SH-SY5Y (cell line): Measurements from ENCODE around the gene SLC2A1.

Source experiments
- GATA2 ChIP-seq: IDR thresholded peaks from 2 replicates; pipeline ENCODE4 v1.6.1; 2011; ENCODE audit warnings: mild to moderate bottlenecking, low read depth, low read length
- GATA3 ChIP-seq: IDR thresholded peaks from 2 replicates; pipeline ENCODE4 v1.6.1; 2011; ENCODE audit warnings: low read depth, mild to moderate bottlenecking, low read length, moderate library complexity

DNA sequence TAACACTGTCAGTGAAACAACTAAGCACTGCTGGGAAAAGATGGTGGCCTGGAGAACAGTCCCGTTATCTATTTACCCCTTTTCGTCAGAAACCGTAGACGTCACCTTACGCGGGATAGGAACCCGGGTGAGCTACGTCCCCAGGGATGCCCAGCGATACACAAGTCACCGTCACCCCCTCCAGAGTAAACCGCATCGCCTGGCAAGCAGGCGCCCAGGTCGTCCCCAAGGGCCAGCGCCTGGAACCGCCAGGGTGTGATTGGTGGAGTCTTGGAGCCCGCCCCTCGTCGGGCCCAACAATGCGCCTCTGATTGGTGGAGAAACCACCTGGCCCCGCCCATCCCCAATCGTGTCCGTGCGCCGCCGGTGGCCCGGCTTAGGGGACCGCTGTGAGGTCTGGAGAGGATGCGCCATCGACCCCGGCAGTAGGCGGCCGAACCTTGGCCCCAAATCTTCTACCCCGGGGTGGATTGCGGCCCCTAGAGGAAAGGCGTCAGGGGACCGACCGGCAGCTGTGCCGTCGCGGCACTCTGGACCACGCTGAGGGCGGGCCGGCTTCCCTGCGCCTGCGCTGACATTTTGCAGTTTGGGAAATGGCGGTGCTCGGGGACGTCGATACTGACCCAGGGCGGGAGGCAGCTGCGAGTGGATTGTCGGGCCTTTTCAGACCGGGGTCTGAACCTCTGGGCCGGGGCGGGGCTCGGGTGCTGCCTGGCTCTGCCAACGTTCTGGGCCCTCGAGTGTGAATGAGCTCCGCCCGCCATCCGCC, 34.4 kb downstream of the SLC2A1 start:
- TF ChIP-seq GATA3 (no peak), GATA2 (no peak)
